Activated T-cell treated with anti-CD3 and anti-CD28 coated beads, Interleukin-2, amount 50 U/mL, for 72 hours (primary cell): Measurements from ENCODE around the gene ECM1. TPM values are rescaled to one million over a fixed set of nuclear protein-coding genes. Genes with fewer than 3 reads are reported as not detected.

Experiments
- ATAC-seq, 2 donors: fragments of 150-1000 bp; cut with Tn5 transposase; replicated peaks in 1 of 2; 2 replicates each; pipeline ENCODE4 v1.10.0; 2021; ENCODE audit warnings: moderate library complexity in 2 of 2, mild to moderate bottlenecking in 1 of 2
- DNase-seq, 2 donors: peaks; one replicate each; pipeline ENCODE4 v3.0.0; 2021 to 2022; ENCODE audit warnings: mixed read lengths in 1 of 2
- H3K27ac Mint-ChIP-seq: one replicate; pipeline ENCODE4 v1.8.0; 2022; ENCODE audit warnings: mild to moderate bottlenecking, moderate library complexity, mixed read lengths
- H3K27me3 Mint-ChIP-seq: one replicate; pipeline ENCODE4 v1.8.0; 2022; ENCODE audit warnings: low read depth, mixed read lengths
- H3K36me3 Mint-ChIP-seq, 2 donors: one replicate each; pipeline ENCODE4 v1.8.0; 2022; ENCODE audit warnings: mixed read lengths in 2 of 2, mild to moderate bottlenecking in 1 of 2; ENCODE audit not compliant: insufficient read depth in 2 of 2
- H3K4me1 Mint-ChIP-seq: one replicate; pipeline ENCODE4 v1.8.0; 2022; ENCODE audit warnings: low read depth, mixed read lengths
- H3K4me3 Mint-ChIP-seq, 2 donors: one replicate each; pipeline ENCODE4 v1.8.0; 2022; ENCODE audit warnings: mild to moderate bottlenecking in 2 of 2, mixed read lengths in 2 of 2, moderate library complexity in 2 of 2
- H3K9me3 Mint-ChIP-seq, 2 donors: one replicate each; pipeline ENCODE4 v1.8.0; 2022; ENCODE audit warnings: mixed read lengths in 2 of 2
- total RNA-seq, 2 donors: library from RNA; stranded (reverse); gene quantifications; one replicate each; pipeline ENCODE4 v1.2.3, GENCODE V29; 2022

The ECM1 gene
- total RNA-seq, 2 donors from 2014 or later = 1.3 to 1.5 TPM

DNA sequence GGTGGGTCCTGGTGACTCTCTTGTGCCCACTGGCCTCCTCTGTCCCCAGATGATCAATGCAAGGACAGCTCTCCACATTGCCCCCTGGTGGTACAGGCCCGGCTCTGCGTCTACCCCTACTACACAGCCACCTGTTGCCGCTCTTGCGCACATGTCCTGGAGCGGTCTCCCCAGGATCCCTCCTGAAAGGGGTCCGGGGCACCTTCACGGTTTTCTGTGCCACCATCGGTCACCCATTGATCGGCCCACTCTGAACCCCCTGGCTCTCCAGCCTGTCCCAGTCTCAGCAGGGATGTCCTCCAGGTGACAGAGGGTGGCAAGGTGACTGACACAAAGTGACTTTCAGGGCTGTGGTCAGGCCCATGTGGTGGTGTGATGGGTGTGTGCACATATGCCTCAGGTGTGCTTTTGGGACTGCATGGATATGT is 52.1 kb downstream of the ECM1 start:
- Mint-ChIP-seq H3K4me3 (peak overlapping the region; percentile 61 to 100), H3K27ac (peak overlapping the region; percentile 52), H3K4me1 (peaks cover 48% of the 10 kb centered on the region), H3K27me3 (no peaks in the 10 kb centered on the region), H3K9me3 (no peaks in the 10 kb centered on the region), H3K36me3 (peaks cover 0 to 4% of the 10 kb centered on the region in 2 donors)
- peak; percentile 6 to 14 for ATAC-seq
- peak; percentile 80 to 85 for DNase-seq

DNA sequence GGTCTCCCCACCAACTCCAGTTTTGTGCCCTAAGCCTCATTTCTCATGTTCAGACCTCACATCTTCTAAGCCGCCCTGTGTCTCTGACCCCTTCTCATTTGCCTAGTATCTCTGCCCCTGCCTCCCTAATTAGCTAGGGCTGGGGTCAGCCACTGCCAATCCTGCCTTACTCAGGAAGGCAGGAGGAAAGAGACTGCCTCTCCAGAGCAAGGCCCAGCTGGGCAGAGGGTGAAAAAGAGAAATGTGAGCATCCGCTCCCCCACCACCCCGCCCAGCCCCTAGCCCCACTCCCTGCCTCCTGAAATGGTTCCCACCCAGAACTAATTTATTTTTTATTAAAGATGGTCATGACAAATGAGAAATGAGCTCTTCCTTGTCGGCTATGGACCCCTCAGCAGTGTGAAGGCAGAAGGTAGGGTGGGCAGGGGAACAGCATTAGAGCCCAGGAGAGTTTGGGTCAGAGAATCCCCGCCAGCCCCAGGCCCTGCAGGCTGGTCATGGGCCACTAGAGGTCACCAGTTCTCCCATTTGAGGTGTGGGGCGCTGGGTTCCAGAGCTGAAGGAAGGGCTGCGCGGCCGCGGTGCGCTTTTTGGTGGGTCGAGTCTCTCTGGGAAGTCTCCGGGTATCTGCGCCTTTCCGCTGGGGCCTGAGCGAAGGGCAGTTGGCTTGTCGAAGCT is 52.8 kb downstream of the ECM1 start:
- DNase-seq (peak; percentile 92 to 93), ATAC-seq (peak; percentile 35 to 42)
- Mint-ChIP-seq H3K27ac (peak overlapping the region; percentile 100), H3K36me3 (peaks cover 0 to 2% of the 10 kb centered on the region in 2 donors), H3K4me3 (peak overlapping the region; percentile 89 to 100), H3K27me3 (no peaks in the 10 kb centered on the region), H3K4me1 (peaks cover 55% of the 10 kb centered on the region), H3K9me3 (no peaks in the 10 kb centered on the region)

DNA sequence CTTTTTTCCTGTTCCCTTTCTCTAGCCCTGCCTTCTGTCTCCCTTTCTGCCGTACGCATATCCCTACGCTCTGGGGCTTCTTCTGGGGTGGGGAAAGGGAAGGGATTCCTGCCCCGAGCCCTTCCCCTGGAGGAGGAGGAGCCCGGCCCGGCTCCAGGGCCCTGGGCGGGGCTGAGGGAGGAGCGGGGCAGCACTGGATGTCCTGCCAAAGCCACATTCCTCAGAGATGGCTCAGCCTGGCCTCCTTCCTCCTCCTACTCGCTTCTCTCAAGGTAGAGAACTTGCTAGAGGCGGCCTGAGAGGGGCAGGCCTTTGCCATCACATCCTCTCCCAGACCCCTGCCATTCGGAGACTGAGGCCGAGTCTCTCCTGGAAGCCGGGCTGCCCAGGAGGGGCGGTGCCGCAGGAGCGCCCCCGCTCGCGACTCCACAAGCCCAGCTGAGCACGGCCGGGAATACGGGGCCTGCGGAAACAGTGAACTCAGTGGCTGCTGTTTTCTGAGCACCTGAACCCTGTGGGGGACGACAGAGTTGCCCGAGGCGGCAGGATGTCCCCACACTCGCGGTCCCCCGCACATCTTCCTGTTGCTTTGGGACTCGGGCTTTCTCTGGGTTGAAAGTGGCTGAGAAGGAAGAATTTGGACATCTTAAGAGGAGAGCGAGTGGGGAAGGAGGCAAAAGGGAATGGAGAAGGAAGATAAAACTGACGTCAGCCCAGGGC is 53.5 kb downstream of the ECM1 start:
- no peaks in the 10 kb centered on the region for H3K9me3 Mint-ChIP-seq
- peak; percentile 33 to 41 for ATAC-seq
- no peaks in the 10 kb centered on the region for H3K27me3 Mint-ChIP-seq
- peak overlapping the region; percentile 89 to 100 for H3K4me3 Mint-ChIP-seq
- peaks cover 62% of the 10 kb centered on the region for H3K4me1 Mint-ChIP-seq
- H3K36me3 Mint-ChIP-seq = peaks cover 0 to 2% of the 10 kb centered on the region in 2 donors
- DNase-seq = peak; percentile 78 to 79
- peak overlapping the region; percentile 100 for H3K27ac Mint-ChIP-seq

DNA sequence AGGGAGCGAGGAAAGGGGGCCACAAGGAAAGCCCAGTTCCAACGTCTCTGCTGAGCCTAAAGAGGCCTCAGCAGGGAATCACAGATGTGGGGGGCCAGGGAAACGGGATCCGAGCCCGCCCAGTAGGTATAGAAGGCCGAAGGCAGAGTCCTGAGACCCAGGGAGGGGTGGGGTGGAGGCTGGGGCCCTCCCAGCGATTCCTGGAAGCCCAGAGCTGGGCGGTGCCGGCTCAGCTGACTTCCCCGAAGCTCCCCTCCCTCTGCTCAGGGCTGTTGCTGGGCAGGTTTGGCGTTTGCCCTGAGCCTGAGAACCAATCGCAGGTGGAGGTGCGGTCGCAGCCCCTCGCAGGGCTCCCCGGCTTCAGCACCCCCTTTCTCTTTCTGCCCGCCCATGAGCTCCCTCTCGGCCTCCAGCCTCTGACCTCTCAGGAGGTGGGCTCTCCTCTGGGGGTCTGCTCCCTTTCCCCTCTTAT is 54.1 kb downstream of the ECM1 start:
- DNase-seq (peak; percentile 94 to 96), ATAC-seq (peak; percentile 55 to 59)
- no peaks in the 10 kb centered on the region for H3K27me3 Mint-ChIP-seq
- peaks cover 68% of the 10 kb centered on the region for H3K4me1 Mint-ChIP-seq
- H3K4me3 Mint-ChIP-seq = peak overlapping the region; percentile 89 to 100
- H3K9me3 Mint-ChIP-seq = no peaks in the 10 kb centered on the region
- H3K36me3 Mint-ChIP-seq = peaks cover under 1 to 2% of the 10 kb centered on the region in 2 donors
- H3K27ac Mint-ChIP-seq = peak overlapping the region; percentile 100

DNA sequence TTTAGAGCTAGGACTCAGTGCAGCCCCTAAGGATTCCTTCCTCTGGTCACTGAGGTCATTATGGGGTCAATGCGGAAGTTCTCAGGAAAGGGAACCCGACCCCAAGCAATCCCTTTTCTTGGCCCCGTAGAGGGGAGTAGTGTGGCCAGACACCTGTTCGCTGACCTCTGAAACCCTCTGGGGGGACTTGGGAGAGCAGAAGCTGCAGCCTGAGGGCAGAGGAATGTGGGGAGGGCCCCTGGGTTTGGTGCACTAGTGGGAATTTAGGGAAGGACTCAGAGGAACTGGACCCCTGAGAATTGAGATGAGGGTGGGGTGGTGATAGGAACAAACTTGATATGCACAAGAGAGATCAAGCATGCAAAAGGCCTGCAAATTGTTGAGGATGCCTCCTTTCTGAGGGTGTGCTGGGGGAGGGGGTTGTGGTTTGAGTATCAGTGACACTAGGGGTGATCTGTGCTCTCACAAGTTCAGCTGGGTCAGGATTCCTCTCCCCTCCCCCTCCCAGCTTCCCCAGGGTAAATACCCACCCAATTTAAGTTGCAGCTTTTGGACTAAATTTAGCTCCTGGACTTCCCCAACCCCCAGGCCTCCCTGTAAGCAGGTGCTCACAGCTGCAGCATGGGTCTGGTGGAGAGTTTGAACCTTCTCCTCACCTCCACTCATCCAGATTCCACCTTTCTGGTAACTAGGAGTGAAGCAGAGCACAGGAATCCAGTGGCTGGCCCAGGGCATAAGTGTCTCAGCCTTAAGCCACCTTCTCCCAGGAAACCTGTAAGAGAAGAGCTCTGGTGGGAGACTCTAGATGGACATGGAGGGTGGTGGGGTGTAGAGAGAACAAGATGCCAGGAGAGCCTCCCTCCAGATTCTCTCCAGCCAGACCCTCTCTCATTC is 54.8 kb downstream of the ECM1 start:
- ATAC-seq (peak; percentile 25 to 42), DNase-seq (peak; percentile 90 to 91)
- H3K27me3 Mint-ChIP-seq = no peaks in the 10 kb centered on the region
- peaks cover 2 to 3% of the 10 kb centered on the region in 2 donors for H3K36me3 Mint-ChIP-seq
- peaks cover 75% of the 10 kb centered on the region for H3K4me1 Mint-ChIP-seq
- H3K9me3 Mint-ChIP-seq = no peaks in the 10 kb centered on the region
- H3K4me3 Mint-ChIP-seq = peak overlapping the region; percentile 89 to 100
- H3K27ac Mint-ChIP-seq = peak overlapping the region; percentile 100

Other genes with a start within 250 kb of the ECM1 start
- gene APH1A, start 239.1 kb upstream of the ECM1 start, total RNA-seq = 100 to 1,000 TPM; 128 to 129 TPM
- gene C1orf54, start 235.3 kb upstream of the ECM1 start, total RNA-seq = 1 to 10 TPM; 1.9 to 2.8 TPM
- 1 to 10 TPM; 1.6 to 2.4 TPM for gene CIART, start 225.6 kb upstream of the ECM1 start, total RNA-seq
- 10 to 100 TPM; 74.8 to 84.2 TPM for gene MRPS21, start 214.2 kb upstream of the ECM1 start, total RNA-seq
- 10 to 100 TPM; 83.9 to 88.5 TPM for gene PRPF3, start 186.6 kb upstream of the ECM1 start, total RNA-seq
- gene RPRD2, start 144.0 kb upstream of the ECM1 start, total RNA-seq = 10 to 100 TPM; 31.9 to 32.7 TPM
- gene TARS2, start 20.7 kb upstream of the ECM1 start, total RNA-seq = 10 to 100 TPM; 49.8 to 66.4 TPM
- gene FALEC, start 7.6 kb downstream of the ECM1 start, total RNA-seq = under 1 TPM in 1 of 2 donors, not detected in 1; 0.79 TPM
- gene ADAMTSL4, start 41.3 kb downstream of the ECM1 start, total RNA-seq = 1 to 10 TPM in 1 of 2 donors, under 1 TPM in 1; 0.86 to 2.6 TPM
- gene MCL1, start 71.5 kb downstream of the ECM1 start, total RNA-seq = 100 to 1,000 TPM; 373 to 495 TPM
- 100 to 1,000 TPM; 178 to 203 TPM for gene ENSA, start 121.5 kb downstream of the ECM1 start, total RNA-seq
- gene GOLPH3L, start 189.0 kb downstream of the ECM1 start, total RNA-seq = 10 to 100 TPM; 32.0 to 32.3 TPM
- under 1 TPM in 1 of 2 donors, not detected in 1; 0.19 TPM for gene HORMAD1, start 212.8 kb downstream of the ECM1 start, total RNA-seq